HepG2 (cell line): ENCODE data around the gene GPR6. TPM values are rescaled to one million over a fixed set of nuclear protein-coding genes. Genes with fewer than 3 reads are reported as not detected.

Source experiments
- ATF6 ChIP-seq: sonication (generic); formaldehyde crosslinking; conservative IDR thresholded peaks from 2 replicates; pipeline ENCODE4 v1.4.0; 2020; ENCODE audit warnings: missing genetic modification reagents
- ZNF180 ChIP-seq: sonication (generic); formaldehyde crosslinking; IDR thresholded peaks from 2 replicates; pipeline ENCODE4 v1.4.0; 2020; ENCODE audit warnings: low read depth, missing genetic modification reagents, borderline replicate concordance
- polyA plus RNA-seq, 8 experiments: library from polyadenylated mRNA; depleted of rRNA in 3 of 8; stranded (reverse) in 7 of 8; unstranded in 1 of 8; fragments of >200 nt; fragmentation: Illumina TruSeq in 4 of 8; extraction: Trizol in 4 of 8; gene quantifications; 2 replicates each; pipeline versions ENCODE4 v1.2.1 to v1.2.3, GENCODE V29; 2011 to 2016; ENCODE audit warnings: low read depth in 4 of 8, missing spikeins in 1 of 8, mixed read lengths in 1 of 8; ENCODE audit not compliant: insufficient read depth in 1 of 8
- total RNA-seq, 5 experiments: library from RNA; depleted of rRNA; stranded (reverse); fragments of >200 nt; fragmentation: Illumina TruSeq; extraction: Trizol; gene quantifications; 2 replicates each; pipeline ENCODE4 v1.2.3, GENCODE V29; 2016; ENCODE audit warnings: low read depth in 1 of 5
- TF ChIP-seq, protein P1 (sequence below): sonication (generic); formaldehyde crosslinking; IDR thresholded peaks from 2 replicates; pipeline ENCODE4 v1.5.0; 2020; ENCODE audit warnings: mild to moderate bottlenecking, missing genetic modification reagents, borderline replicate concordance

The GPR6 gene
- total and polyA plus RNA-seq, 2 of the 13 experiments (the other 11 are each of a cell fraction or from before 2014, with no cell fraction given), result not detected

DNA sequence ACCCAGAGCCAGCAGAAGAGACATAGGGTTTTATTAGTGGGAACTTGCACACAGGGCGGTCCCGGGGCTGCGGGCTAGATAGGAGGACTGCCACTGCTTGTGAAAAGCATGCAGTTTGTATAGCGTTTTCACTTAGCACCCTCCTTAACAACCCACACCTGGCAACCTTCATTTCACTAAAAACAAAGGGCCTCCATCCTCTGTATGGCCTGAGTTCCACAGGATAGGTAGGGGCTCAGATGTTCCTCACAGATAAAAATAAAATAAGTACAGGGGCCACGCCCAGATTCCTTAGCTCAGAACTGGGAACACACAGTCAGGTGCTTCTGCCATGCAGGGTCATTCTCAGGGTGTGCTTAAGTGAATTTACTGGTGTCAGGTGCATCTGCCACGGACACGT is 39.8 kb downstream of the GPR6 start (continued):
- TF ChIP-seq, protein P1, sequence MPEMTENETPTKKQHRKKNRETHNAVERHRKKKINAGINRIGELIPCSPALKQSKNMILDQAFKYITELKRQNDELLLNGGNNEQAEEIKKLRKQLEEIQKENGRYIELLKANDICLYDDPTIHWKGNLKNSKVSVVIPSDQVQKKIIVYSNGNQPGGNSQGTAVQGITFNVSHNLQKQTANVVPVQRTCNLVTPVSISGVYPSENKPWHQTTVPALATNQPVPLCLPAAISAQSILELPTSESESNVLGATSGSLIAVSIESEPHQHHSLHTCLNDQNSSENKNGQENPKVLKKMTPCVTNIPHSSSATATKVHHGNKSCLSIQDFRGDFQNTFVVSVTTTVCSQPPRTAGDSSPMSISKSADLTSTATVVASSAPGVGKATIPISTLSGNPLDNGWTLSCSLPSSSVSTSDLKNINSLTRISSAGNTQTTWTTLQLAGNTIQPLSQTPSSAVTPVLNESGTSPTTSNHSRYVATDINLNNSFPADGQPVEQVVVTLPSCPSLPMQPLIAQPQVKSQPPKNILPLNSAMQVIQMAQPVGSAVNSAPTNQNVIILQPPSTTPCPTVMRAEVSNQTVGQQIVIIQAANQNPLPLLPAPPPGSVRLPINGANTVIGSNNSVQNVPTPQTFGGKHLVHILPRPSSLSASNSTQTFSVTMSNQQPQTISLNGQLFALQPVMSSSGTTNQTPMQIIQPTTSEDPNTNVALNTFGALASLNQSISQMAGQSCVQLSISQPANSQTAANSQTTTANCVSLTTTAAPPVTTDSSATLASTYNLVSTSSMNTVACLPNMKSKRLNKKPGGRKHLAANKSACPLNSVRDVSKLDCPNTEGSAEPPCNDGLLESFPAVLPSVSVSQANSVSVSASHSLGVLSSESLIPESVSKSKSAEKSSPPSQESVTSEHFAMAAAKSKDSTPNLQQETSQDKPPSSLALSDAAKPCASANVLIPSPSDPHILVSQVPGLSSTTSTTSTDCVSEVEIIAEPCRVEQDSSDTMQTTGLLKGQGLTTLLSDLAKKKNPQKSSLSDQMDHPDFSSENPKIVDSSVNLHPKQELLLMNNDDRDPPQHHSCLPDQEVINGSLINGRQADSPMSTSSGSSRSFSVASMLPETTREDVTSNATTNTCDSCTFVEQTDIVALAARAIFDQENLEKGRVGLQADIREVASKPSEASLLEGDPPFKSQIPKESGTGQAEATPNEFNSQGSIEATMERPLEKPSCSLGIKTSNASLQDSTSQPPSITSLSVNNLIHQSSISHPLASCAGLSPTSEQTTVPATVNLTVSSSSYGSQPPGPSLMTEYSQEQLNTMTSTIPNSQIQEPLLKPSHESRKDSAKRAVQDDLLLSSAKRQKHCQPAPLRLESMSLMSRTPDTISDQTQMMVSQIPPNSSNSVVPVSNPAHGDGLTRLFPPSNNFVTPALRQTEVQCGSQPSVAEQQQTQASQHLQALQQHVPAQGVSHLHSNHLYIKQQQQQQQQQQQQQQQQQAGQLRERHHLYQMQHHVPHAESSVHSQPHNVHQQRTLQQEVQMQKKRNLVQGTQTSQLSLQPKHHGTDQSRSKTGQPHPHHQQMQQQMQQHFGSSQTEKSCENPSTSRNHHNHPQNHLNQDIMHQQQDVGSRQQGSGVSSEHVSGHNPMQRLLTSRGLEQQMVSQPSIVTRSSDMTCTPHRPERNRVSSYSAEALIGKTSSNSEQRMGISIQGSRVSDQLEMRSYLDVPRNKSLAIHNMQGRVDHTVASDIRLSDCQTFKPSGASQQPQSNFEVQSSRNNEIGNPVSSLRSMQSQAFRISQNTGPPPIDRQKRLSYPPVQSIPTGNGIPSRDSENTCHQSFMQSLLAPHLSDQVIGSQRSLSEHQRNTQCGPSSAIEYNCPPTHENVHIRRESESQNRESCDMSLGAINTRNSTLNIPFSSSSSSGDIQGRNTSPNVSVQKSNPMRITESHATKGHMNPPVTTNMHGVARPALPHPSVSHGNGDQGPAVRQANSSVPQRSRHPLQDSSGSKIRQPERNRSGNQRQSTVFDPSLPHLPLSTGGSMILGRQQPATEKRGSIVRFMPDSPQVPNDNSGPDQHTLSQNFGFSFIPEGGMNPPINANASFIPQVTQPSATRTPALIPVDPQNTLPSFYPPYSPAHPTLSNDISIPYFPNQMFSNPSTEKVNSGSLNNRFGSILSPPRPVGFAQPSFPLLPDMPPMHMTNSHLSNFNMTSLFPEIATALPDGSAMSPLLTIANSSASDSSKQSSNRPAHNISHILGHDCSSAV (CRISPR knock-in tag), result no peak
- TF ChIP-seq ZNF180 (CRISPR knock-in tag) (no peak), ATF6 (CRISPR knock-in tag) (no peak)
